ENCODE data around the gene GSTT4.
"Not testable (repeated sequence)": the region's sequence is repeated elsewhere in the genome, so short reads cannot be mapped to it uniquely, and the experiment has no call there.

GSTT4 gene

DNA sequence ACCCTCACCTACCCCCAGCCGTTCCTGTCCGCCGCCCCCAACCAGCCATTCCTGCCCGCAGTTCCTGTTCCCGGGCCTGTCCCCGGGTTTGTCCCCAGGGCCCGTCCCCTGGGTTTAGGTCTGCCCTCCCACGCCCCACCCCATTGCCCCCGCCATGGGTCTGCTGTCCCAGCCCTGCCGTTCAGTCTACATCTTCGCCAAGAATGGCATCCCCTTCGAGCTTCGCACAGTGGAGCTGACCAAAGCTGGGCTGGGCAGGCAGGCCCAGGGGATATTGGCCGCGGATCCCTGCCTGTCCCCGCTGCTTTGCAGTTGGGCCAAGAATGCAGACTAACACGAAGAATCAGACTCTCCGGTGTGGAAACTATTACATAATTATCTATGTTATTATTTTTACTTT, 55.5 kb downstream of the GSTT4 start:
- DNase-seq; H3K4me3 ChIP-seq (ENCODE audit: low read depth, low read length); H3K9me3 ChIP-seq; H3K4me1 ChIP-seq; H3K36me3 ChIP-seq; H3K27me3 ChIP-seq: not testable (repeated sequence)
